Osteocyte (in vitro differentiated cells): ENCODE results near the gene PRSS2. TPM values are rescaled to one million over a fixed set of nuclear protein-coding genes. Genes with fewer than 3 reads are reported as not detected.
"Not testable (repeated sequence)": the region's sequence is repeated elsewhere in the genome, so short reads cannot be mapped to it uniquely, and the experiment has no call there.

Source experiments
- DNase-seq: peaks from one replicate; pipeline ENCODE4 v3.0.0; 2021; ENCODE audit warnings: mixed read lengths; ENCODE audit not compliant: unreplicated experiment; ENCODE audit errors: extremely low spot score
- H3K27ac Mint-ChIP-seq: one replicate; pipeline ENCODE4 v1.8.0; 2021; ENCODE audit warnings: mild to moderate bottlenecking, mixed read lengths; ENCODE audit not compliant: unreplicated experiment
- H3K27me3 Mint-ChIP-seq: one replicate; pipeline ENCODE4 v1.8.0; 2021; ENCODE audit warnings: mixed read lengths; ENCODE audit not compliant: unreplicated experiment
- H3K36me3 Mint-ChIP-seq: one replicate; pipeline ENCODE4 v1.8.0; 2021; ENCODE audit warnings: mixed read lengths; ENCODE audit not compliant: unreplicated experiment
- H3K4me1 Mint-ChIP-seq: one replicate; pipeline ENCODE4 v1.8.0; 2021; ENCODE audit warnings: mixed read lengths; ENCODE audit not compliant: unreplicated experiment
- H3K4me3 Mint-ChIP-seq: one replicate; pipeline ENCODE4 v1.8.0; 2021; ENCODE audit warnings: mild to moderate bottlenecking, moderate library complexity, mixed read lengths; ENCODE audit not compliant: unreplicated experiment
- H3K9me3 Mint-ChIP-seq: one replicate; pipeline ENCODE4 v1.8.0; 2021; ENCODE audit warnings: mixed read lengths; ENCODE audit not compliant: unreplicated experiment
- CTCF ChIP-seq: fragments of 200-600 bp; sonication (generic); IDR thresholded peaks from 2 replicates; pipeline ENCODE4 v1.5.0; 2021; ENCODE audit warnings: antibody characterized with exemption, mild to moderate bottlenecking, moderate library complexity
- total RNA-seq: library from RNA; stranded (reverse); gene quantifications from 2 replicates; pipeline ENCODE4 v1.2.1, GENCODE V29; 2021

PRSS2 gene
- total RNA-seq, 1 donor from 2014 or later, result not detected

- no peak for DNase-seq
- Mint-ChIP-seq H3K4me3 (no peak overlapping the region), H3K4me1 (no peaks in the 10 kb centered on the region), H3K36me3 (no peaks in the 10 kb centered on the region), H3K27ac (no peak overlapping the region), H3K9me3 (no peaks in the 10 kb centered on the region), H3K27me3 (peaks cover 15% of the 10 kb centered on the region)
- TF ChIP-seq CTCF, result no peak
These were observed 3.3 kb upstream of the PRSS2 start for GRCh38 chr7:142767451-142767850.

GRCh38 chr7:142767861-142768260, 2.9 kb upstream of the PRSS2 start:
- no peak for DNase-seq
- H3K4me1 Mint-ChIP-seq, result no peaks in the 10 kb centered on the region
- peaks cover 15% of the 10 kb centered on the region for H3K27me3 Mint-ChIP-seq
- H3K36me3 Mint-ChIP-seq, result no peaks in the 10 kb centered on the region
- no peak overlapping the region for H3K4me3 Mint-ChIP-seq
- TF ChIP-seq CTCF, result no peak
- no peaks in the 10 kb centered on the region for H3K9me3 Mint-ChIP-seq
- no peak overlapping the region for H3K27ac Mint-ChIP-seq

GRCh38 chr7:142768885-142769284, 1.9 kb upstream of the PRSS2 start:
- H3K36me3 Mint-ChIP-seq, H3K9me3 Mint-ChIP-seq, H3K4me3 Mint-ChIP-seq, DNase-seq, H3K4me1 Mint-ChIP-seq, H3K27ac Mint-ChIP-seq: not testable (repeated sequence)
- peaks cover 18% of the 10 kb centered on the region for H3K27me3 Mint-ChIP-seq

- H3K36me3 Mint-ChIP-seq, result no peaks in the 10 kb centered on the region
- no peak for DNase-seq
- no peak overlapping the region for H3K27ac Mint-ChIP-seq
- no peaks in the 10 kb centered on the region for H3K9me3 Mint-ChIP-seq
- H3K27me3 Mint-ChIP-seq, result peaks cover 15% of the 10 kb centered on the region
- no peaks in the 10 kb centered on the region for H3K4me1 Mint-ChIP-seq
- no peak overlapping the region for H3K4me3 Mint-ChIP-seq
- TF ChIP-seq CTCF, result no peak
These were observed 568 bp downstream of the PRSS2 start for GRCh38 chr7:142771353-142771723.

DNA sequence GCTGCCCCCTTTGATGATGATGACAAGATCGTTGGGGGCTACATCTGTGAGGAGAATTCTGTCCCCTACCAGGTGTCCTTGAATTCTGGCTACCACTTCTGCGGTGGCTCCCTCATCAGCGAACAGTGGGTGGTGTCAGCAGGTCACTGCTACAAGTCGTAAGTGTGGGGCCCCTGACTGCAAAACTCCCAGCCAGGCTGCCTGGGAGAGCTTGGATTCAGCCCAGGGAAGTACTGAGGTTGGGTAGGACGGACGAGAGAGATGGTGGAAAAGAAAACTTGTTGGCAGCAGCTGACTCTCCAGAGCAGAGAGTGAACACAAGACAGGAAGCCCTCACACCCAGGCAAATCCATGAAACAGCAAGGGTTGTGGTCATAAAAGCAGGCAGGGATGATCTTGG, 1.3 kb downstream of the PRSS2 start:
- Mint-ChIP-seq H3K4me1 (no peaks in the 10 kb centered on the region), H3K27ac (no peak overlapping the region), H3K27me3 (peaks cover 15% of the 10 kb centered on the region), H3K9me3 (no peaks in the 10 kb centered on the region), H3K4me3 (no peak overlapping the region), H3K36me3 (no peaks in the 10 kb centered on the region)
- DNase-seq, result no peak
- TF ChIP-seq CTCF, result no peak

DNA sequence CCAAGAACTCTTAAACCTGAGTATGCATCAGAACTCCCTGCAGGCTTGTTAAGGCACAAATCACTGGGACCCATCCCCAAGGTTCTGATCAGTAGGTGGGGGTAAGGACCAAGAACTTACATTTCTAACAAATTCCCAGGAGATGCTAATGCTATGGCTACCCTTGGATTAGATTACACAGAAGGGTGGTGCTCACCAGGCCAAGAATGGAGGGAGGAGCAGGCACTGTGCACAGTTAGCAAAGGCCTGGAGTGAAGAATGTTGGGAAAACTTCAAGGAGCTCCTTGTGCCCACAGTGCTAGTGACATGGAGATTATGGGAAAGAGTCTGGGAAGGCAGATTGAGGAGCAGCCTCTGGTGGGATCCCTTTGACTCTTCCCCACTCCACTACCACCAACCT, 1.9 kb downstream of the PRSS2 start:
- DNase-seq, result no peak
- H3K27me3 Mint-ChIP-seq, result peaks cover 15% of the 10 kb centered on the region
- no peaks in the 10 kb centered on the region for H3K36me3 Mint-ChIP-seq
- H3K9me3 Mint-ChIP-seq, result no peaks in the 10 kb centered on the region
- no peaks in the 10 kb centered on the region for H3K4me1 Mint-ChIP-seq
- no peak overlapping the region for H3K27ac Mint-ChIP-seq
- TF ChIP-seq CTCF, result no peak
- no peak overlapping the region for H3K4me3 Mint-ChIP-seq
